ENCODE data around the gene NRCAM.

DNA sequence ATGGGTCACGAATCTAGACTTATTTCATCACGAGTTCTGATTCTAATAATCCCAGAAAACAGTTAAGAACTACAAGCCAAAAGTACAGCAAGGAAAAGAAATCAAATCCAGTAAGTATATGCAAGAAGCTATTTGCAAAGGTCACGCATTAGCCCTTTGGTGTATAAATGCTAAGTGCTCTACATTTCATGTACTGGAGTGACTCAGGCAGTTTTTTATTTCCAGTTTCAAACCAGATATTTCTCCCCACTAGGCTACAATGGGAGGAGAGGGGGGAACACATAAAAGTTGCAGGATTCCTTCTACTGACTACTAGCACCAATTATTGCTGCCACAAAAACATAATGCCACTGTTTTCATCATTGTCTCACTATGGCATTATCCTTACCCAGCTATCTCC lies 148.0 kb downstream of the NRCAM start:
- TF ChIP-seq EP300 (IDR thresholded peaks at IDR 0.05): no peak
- no peak for TF ChIP-seq ZNF302 (CRISPR knock-in tag; IDR thresholded peaks at IDR 0.05)
- TF ChIP-seq, protein P1, sequence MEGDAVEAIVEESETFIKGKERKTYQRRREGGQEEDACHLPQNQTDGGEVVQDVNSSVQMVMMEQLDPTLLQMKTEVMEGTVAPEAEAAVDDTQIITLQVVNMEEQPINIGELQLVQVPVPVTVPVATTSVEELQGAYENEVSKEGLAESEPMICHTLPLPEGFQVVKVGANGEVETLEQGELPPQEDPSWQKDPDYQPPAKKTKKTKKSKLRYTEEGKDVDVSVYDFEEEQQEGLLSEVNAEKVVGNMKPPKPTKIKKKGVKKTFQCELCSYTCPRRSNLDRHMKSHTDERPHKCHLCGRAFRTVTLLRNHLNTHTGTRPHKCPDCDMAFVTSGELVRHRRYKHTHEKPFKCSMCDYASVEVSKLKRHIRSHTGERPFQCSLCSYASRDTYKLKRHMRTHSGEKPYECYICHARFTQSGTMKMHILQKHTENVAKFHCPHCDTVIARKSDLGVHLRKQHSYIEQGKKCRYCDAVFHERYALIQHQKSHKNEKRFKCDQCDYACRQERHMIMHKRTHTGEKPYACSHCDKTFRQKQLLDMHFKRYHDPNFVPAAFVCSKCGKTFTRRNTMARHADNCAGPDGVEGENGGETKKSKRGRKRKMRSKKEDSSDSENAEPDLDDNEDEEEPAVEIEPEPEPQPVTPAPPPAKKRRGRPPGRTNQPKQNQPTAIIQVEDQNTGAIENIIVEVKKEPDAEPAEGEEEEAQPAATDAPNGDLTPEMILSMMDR (IDR thresholded peaks at IDR 0.05): no peak
- TF ChIP-seq SMC3 (IDR thresholded peaks at IDR 0.05): no peak
- TF ChIP-seq RAD21 (conservative IDR thresholded peaks at IDR 0.05 in 1 of 2, IDR thresholded peaks at IDR 0.05 in 1 of 2): no peak
- no peak for TF ChIP-seq HDAC2 (IDR thresholded peaks at IDR 0.05)
- TF ChIP-seq POLR2AphosphoS2 (conservative IDR thresholded peaks at IDR 0.05; ENCODE audit: low read length): no peak
- TF ChIP-seq CHD4 (IDR thresholded peaks at IDR 0.05; ENCODE audit: borderline replicate concordance): no peak
- no peak for TF ChIP-seq NR3C1 (IDR thresholded peaks at IDR 0.05)
- TF ChIP-seq, protein P2, sequence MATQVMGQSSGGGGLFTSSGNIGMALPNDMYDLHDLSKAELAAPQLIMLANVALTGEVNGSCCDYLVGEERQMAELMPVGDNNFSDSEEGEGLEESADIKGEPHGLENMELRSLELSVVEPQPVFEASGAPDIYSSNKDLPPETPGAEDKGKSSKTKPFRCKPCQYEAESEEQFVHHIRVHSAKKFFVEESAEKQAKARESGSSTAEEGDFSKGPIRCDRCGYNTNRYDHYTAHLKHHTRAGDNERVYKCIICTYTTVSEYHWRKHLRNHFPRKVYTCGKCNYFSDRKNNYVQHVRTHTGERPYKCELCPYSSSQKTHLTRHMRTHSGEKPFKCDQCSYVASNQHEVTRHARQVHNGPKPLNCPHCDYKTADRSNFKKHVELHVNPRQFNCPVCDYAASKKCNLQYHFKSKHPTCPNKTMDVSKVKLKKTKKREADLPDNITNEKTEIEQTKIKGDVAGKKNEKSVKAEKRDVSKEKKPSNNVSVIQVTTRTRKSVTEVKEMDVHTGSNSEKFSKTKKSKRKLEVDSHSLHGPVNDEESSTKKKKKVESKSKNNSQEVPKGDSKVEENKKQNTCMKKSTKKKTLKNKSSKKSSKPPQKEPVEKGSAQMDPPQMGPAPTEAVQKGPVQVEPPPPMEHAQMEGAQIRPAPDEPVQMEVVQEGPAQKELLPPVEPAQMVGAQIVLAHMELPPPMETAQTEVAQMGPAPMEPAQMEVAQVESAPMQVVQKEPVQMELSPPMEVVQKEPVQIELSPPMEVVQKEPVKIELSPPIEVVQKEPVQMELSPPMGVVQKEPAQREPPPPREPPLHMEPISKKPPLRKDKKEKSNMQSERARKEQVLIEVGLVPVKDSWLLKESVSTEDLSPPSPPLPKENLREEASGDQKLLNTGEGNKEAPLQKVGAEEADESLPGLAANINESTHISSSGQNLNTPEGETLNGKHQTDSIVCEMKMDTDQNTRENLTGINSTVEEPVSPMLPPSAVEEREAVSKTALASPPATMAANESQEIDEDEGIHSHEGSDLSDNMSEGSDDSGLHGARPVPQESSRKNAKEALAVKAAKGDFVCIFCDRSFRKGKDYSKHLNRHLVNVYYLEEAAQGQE (IDR thresholded peaks at IDR 0.05): no peak
- TF ChIP-seq JUN (IDR thresholded peaks at IDR 0.05): no peak
